GM19099 (cell line): ENCODE data around the gene ANKS6.

Source experiments
- POLR2A ChIP-seq: IDR thresholded peaks from 3 replicates; pipeline ENCODE4 v1.6.1; 2011; ENCODE audit warnings: low read depth; ENCODE audit not compliant: insufficient read length; ENCODE audit errors: extremely low read depth

Gene ANKS6

DNA sequence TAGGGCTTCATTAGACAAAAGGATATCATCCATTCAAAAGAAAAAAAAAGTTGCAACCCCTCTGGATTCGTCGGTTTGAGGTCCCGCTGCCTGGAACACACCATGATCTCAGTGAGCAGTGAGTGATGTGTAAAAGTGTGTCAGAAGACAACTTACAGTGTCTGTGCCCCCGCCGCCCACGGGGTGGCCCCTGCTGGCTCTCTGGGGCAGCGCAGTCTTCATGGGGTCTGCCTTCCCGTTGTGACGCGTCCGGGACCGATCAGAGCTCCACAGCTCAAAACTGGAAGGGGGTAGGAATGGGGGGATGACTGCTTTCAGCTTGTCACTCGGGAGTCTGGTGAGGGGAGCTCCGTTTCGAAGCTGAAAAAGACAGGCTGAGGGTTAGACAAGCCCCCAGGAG, 22.6 kb downstream of the ANKS6 start:
- no peak for TF ChIP-seq POLR2A

GRCh38 chr9:98772364-98773155, 23.8 kb downstream of the ANKS6 start:
- no peak for TF ChIP-seq POLR2A

- no peak for TF ChIP-seq POLR2A
Observed at GRCh38 chr9:98771209-98771874, 25.0 kb downstream of the ANKS6 start.

DNA sequence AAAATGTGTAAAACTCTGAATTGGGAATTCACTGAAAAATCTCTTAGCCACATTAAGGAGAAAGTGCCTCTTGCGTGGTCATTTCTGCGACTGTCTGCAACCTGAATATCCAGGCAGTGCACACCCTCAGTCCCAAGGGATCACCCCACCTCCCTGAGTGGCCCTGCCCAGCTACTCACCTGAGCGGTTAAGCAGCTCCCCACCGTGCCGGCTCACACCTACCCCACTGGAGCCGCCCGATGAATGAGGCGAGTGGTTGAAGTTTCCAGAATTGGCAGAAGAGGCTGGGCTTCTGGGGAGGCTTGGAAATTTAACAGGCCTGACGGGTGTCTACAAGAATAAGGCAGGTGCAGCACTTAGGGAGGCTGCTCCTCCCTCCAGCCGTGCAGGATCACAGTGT, 25.6 kb downstream of the ANKS6 start:
- no peak for TF ChIP-seq POLR2A

GRCh38 chr9:98768344-98768743, 28.0 kb downstream of the ANKS6 start:
- no peak for TF ChIP-seq POLR2A

DNA sequence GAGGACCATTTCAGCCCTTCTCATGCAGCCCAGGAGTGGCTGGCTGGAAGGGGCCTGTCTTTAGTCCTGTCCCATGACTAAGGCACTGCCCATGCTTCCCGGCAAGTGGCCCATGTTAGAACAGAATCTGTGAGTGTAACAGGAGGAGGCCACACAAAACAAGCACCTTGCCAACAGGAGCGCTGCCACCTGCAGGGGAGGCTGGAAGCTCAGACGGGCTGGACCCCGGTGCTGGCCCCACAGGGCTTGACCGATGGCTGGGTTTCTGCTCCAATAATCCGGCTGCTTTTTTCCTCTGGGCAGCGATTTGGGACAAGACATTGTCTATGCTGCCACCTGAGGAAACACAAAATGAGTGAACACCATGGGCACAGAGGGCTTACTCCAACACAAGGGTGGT, 28.4 kb downstream of the ANKS6 start:
- no peak for TF ChIP-seq POLR2A

DNA sequence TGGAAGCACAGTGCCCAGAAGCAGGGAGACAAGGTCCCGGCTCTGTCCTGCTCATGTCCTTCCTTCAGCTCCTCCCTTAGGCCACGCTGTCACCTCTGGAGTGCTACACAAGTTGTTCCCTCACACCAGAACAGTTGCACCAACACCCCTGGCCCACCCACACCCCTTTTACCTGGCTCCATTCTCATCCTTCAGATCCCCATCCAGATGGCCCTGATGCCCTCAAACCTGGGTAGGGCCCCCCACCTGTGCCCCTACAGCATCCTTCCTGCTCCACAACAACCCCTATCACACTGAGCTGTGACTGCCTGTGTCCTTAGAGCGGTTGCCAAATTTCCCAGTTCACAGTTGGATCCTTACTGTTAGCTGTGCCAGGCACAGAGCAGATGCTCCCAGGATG, 29.2 kb downstream of the ANKS6 start:
- no peak for TF ChIP-seq POLR2A

GRCh38 chr9:98766586-98766985, 29.8 kb downstream of the ANKS6 start:
- TF ChIP-seq POLR2A, result no peak

DNA sequence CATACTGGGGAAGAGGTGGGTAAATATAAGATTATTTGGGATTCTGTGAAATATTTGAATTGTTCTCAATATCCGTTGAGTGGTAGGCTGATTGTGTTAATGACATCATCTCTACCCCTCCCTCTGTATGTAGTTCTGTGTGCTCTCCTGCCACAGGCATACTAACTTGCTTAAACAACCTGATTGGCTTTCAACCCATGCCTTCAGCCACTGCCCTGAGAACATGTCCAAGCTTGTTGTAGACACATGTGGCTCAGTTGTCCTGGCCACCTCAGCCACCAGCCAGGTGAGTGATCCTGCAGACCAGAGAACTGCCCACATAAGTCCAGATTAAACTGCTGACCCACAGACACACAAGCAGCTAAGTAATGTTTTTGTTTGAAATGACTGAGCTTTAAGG, 31.1 kb downstream of the ANKS6 start:
- TF ChIP-seq POLR2A, result no peak

- TF ChIP-seq POLR2A, result no peak
Observed at GRCh38 chr9:98763986-98764745, 32.2 kb downstream of the ANKS6 start.

- TF ChIP-seq POLR2A, result no peak
Observed at GRCh38 chr9:98760231-98760630, 36.1 kb downstream of the ANKS6 start.

DNA sequence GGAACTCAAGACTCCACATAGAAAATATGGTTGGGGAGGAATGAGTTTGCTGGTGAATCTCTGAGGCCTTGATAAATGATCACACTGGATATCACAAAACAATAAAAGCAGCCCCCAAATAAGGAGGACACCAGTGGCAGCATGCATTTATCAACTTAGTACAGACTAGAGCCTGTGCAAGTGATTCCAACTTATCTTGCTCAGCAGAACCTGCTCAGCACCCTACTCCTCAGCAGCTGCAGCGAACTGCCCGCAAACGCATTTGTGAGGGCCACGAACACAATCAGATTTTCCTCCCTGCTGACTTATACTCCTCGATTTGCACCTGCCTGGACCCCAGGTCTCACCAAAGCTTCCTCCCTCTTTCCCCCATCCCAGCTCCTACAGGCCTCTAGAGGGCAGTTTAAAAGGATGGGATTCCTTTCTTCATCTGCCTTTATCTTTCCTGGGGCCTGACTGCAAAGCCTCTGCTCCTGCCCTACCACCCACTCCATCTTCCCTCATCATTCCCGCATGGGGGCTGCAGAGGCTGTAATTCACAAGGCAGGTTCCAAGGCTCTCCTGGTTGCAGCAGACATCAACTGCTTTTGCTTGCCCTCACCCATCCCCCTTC, 41.2 kb downstream of the ANKS6 start:
- no peak for TF ChIP-seq POLR2A

DNA sequence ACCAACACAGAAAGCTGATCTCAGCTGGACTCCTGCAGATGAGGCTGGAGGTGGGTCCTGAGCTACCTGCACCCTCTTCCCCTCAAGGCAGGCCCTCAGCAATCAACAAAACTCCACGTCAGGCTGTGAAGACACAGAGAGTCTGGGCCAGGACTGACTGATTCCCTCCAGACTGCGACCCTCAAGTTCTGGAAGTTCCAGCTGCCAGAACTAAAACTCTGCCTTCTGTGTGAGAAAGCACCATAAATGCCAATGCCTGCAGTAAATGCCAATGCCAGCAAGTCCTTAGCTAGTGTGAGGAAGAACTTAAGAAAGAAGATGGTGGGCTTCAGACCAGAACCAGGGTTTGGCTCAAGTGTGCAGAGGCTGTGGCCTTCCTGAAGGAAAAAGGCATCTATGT, 45.1 kb downstream of the ANKS6 start:
- no peak for TF ChIP-seq POLR2A

DNA sequence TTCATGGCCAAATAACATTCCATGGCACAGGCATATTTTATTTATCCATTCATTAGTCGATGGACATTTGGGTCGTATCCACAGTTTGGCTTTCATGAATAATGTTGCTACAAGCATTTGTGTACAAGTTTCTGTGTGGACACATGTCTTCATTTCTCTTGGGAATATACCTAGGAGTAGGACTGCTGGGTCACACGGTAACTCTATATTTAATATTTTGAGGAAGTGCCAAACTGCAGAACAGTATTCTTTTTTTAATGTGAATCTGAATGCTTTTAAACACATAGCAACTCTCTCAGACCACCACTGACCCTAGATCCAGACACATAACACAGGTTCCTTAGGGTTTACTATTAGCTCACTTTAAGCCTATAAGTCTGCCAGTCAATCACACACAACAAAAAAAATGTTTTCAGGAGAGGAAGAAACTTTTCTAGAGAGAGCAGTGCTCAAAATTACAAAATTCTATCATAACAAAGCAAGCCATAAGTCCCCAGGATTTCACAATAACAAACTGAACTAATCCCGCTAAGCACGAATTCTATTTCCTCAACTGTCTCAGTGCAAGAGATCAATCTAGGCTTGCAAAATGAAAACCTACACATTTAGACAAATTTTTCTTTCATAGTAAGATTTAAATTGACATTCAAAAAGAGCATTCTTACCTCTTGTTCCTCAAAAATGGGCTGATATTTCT, 45.8 kb downstream of the ANKS6 start:
- no peak for TF ChIP-seq POLR2A

DNA sequence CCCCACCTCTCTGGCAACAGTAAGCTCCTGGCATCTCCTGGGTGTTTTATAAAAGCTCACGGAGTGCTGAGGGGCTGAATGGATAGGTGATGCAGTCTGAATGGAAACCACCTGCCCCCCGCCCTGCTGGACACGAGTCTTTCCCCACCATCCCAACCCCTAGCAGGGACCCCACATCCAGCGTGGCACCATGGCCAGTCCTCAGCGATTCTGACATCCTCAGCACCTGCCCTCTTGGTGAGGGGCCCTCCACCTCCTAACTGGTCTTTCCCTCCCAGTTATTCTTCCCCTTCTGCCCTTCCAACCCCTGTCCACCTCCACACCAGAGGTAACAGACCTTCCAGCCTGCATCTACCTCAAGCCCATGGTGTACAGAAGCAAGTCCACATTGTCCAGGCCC, 48.9 kb downstream of the ANKS6 start:
- TF ChIP-seq POLR2A, result no peak
